Subcutaneous adipose tissue (tissue), 4 donors: ENCODE results near the gene SLC25A29. TPM values are rescaled to one million over a fixed set of nuclear protein-coding genes. Genes with fewer than 3 reads are reported as not detected.

Experiments used
- total RNA-seq, 4 donors: library from RNA; depleted of rRNA; stranded (reverse); fragments of >200 nt; gene quantifications; one replicate each; pipeline ENCODE4 v1.1.0, GENCODE V29; 2016
- TF ChIP-seq, protein P1 (sequence below): fragments of 450-650 bp; IDR thresholded peaks from one replicate; pipeline ENCODE4 v1.5.1; 2016; ENCODE audit warnings: low read depth, mild to moderate bottlenecking, control low read depth, antibody characterized with exemption, moderate library complexity

Gene SLC25A29
- total RNA-seq, 4 donors from 2014 or later: 17.1 to 80.6 (median 42.5) TPM

- TF ChIP-seq, protein P1, sequence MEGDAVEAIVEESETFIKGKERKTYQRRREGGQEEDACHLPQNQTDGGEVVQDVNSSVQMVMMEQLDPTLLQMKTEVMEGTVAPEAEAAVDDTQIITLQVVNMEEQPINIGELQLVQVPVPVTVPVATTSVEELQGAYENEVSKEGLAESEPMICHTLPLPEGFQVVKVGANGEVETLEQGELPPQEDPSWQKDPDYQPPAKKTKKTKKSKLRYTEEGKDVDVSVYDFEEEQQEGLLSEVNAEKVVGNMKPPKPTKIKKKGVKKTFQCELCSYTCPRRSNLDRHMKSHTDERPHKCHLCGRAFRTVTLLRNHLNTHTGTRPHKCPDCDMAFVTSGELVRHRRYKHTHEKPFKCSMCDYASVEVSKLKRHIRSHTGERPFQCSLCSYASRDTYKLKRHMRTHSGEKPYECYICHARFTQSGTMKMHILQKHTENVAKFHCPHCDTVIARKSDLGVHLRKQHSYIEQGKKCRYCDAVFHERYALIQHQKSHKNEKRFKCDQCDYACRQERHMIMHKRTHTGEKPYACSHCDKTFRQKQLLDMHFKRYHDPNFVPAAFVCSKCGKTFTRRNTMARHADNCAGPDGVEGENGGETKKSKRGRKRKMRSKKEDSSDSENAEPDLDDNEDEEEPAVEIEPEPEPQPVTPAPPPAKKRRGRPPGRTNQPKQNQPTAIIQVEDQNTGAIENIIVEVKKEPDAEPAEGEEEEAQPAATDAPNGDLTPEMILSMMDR: no peak
Observed at GRCh38 chr14:100296106-100296651, 10.1 kb downstream of the SLC25A29 start.

DNA sequence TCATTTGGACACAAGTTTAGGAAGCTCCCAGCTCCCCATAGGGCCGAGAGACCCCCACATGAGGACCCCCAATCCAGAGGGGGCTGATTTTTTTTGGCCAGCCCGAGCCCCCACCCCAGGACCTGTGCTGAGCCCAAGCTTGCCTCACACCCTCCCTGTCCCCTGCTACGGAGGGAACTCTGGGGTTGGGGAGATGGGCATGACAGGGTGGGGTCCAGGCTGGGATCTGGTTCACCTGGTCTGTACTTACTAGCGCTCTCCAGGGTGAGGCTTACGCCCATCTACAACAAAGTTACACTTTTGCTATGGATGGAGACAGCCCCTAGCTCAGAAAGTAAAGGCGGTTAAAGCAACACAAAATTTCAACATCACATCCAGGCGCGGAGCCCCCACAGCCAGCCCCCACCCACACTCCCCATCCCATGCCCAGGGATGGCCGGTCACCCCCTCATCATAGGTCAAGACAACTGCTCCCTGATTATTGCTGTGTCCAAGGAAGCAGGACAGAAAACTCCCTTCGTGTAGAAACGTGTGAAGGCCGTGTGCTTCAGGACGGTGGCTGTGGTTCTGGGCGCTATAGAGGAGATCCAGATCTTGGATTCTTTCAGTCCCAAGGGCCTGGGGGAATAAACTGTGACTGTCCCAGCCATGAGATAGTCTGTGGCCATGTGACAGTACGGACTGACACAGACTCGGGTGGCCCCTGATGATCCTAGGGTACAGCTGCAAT is 10.7 kb downstream of the SLC25A29 start:
- TF ChIP-seq, protein P1: no peak

- TF ChIP-seq, protein P1: no peak
Observed at GRCh38 chr14:100294963-100295330, 11.3 kb downstream of the SLC25A29 start.

DNA sequence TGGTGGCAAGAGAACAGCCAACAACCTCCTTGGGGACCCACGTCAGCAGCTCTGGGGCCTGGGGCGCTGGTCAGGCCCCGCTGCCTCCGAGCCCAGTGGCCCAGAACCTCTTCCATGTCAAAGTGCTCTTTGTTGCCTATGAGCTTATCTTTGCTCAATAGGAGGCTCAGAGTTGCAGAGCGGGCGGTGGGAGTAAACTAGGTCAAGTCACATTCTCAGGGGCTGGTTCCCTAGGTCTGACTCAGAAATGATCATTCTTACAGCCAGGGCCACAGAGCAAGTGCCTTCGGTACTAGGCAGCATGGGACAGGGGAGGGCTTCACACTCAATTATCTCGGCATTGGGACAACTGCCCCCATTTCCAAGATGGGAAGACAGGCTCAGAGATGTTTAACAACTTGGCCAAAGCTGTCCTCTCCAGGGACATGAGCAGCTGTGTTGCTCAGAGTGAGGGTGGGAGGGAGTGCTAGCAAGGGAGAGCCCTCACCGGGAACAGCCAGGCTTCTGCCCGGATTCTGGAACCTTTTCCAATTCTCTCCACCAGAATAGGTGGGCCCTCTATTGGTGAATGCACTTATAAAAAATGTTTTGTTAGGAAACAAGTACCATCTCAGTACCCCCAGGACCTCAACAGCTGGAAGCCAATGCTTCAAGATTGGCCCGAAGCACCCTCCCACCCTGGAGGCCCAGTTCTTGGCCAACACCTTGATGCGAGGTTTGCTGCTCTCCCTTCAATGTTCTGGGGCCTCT is 11.9 kb downstream of the SLC25A29 start:
- TF ChIP-seq, protein P1: no peak

DNA sequence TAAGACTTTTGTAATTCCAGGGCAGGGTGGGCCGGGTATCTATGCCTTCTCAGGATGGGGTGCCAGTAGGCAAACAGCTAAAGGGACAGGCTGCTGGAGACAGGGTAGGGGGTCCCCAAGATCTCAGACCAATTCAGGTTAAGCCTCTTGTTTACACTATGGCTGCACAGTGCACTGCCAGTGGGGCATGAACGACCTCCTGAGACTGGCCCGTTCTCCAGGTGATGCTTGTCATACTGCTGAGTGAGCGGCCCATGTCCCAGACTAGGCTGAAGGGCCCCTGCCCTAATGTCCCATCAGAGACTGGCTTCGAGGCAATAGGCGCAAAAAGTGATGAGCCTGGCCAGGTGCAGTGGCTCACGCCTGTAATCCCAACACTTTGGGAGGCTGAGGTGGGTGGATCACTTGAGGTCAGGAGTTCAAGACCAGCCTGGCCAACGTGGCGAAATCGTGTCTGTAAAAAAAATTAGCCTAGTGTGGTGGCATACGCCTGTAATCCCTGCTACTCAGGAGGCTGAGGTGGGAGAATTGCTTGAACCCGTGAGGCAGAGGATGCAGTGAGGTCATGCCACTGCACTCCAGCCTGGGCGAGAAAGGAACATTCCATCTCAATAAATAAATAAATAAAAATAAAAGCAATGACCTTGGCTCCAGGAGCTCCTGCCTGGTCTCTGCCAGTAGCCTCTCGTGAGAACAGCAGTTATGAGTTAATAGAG is 12.6 kb downstream of the SLC25A29 start:
- TF ChIP-seq, protein P1: no peak

- TF ChIP-seq, protein P1: no peak
Observed at GRCh38 chr14:100292776-100293461, 13.3 kb downstream of the SLC25A29 start.
